ENCODE data around the gene CLIC4. TPM values are rescaled to one million over a fixed set of nuclear protein-coding genes. Genes with fewer than 3 reads are reported as not detected.

The CLIC4 gene
- total RNA-seq, 1 donor = 544 TPM

- no peak for TF ChIP-seq CTCF (IDR thresholded peaks at IDR 0.05; ENCODE audit: insufficient read depth, low read depth, low read length)
- DNase-seq (ENCODE audit: low read depth) = no peak
- H3K4me3 ChIP-seq (ENCODE audit: low read depth, low read length) = no peak overlapping the region
These were observed 79.9 kb downstream of the CLIC4 start for GRCh38 chr1:24825174-24825573.

DNA sequence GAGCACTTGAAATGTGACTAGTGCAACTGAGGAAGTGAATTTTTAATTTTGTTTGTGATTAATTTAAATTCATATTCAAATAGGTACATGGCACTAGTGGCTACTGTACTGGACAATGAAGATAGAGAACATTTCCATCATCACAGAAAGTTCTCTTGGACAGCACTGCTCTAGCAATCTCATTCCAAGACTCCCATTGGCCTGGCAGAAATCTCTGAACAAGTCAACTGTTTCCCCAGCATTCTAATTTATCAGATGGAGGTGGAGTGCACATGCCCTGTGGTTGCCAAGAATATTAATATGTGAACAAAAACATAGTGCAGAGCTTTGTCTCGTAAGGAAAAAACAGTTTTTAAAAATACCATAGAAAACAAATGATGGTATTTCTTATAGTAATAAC is 81.3 kb downstream of the CLIC4 start:
- no peak for TF ChIP-seq CTCF (IDR thresholded peaks at IDR 0.05; ENCODE audit: insufficient read depth, low read depth, low read length)
- DNase-seq (ENCODE audit: low read depth) = no peak
- no peak overlapping the region for H3K4me3 ChIP-seq (ENCODE audit: low read depth, low read length)

DNA sequence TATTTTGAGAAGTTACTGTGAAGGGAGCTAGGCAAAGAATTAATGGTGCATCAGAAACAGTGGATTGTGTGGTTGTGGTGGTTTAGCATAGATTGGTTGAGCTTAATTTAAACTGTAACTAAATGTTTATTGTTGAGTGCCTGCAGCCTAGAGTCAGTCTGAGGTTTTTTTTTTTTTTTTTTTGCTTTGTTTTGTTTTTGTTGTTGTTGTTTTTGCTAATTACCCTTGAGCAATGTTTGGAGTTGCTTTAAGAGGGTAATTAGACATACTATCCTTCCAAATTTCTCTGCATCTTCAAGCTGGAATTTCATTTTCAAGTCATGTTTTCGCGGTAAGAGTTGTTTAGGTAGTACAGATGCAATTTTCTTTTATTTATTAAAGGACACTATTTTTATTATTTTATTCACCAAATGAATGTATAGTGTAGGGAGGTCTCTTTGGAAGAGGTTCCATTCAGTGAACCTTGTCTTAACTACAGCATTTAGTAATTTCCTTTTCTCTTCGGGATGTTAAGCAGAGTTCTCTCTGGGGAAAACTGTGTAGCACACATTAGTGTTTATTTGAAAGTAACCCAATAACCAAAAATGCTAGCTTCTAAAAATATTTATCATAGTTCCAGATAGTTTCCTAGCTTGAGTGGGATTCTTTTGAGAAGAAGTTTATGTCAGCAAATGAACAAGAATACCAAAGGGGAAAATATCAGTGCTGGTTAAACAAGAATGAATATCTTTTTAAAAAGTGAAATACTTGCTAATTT is 82.3 kb downstream of the CLIC4 start:
- no peak overlapping the region for H3K4me3 ChIP-seq (ENCODE audit: low read depth, low read length)
- no peak for TF ChIP-seq CTCF (IDR thresholded peaks at IDR 0.05; ENCODE audit: insufficient read depth, low read depth, low read length)
- peak; percentile 40 for DNase-seq (ENCODE audit: low read depth)

- no peak overlapping the region for H3K4me3 ChIP-seq (ENCODE audit: low read depth, low read length)
- DNase-seq (ENCODE audit: low read depth) = no peak
- TF ChIP-seq CTCF (IDR thresholded peaks at IDR 0.05; ENCODE audit: insufficient read depth, low read depth, low read length) = no peak
These were observed 83.1 kb downstream of the CLIC4 start for GRCh38 chr1:24828183-24828886.

GRCh38 chr1:24828887-24829192 is 83.6 kb downstream of the CLIC4 start:
- no peak overlapping the region for H3K4me3 ChIP-seq (ENCODE audit: low read depth, low read length)
- no peak for DNase-seq (ENCODE audit: low read depth)
- no peak for TF ChIP-seq CTCF (IDR thresholded peaks at IDR 0.05; ENCODE audit: insufficient read depth, low read depth, low read length)

DNA sequence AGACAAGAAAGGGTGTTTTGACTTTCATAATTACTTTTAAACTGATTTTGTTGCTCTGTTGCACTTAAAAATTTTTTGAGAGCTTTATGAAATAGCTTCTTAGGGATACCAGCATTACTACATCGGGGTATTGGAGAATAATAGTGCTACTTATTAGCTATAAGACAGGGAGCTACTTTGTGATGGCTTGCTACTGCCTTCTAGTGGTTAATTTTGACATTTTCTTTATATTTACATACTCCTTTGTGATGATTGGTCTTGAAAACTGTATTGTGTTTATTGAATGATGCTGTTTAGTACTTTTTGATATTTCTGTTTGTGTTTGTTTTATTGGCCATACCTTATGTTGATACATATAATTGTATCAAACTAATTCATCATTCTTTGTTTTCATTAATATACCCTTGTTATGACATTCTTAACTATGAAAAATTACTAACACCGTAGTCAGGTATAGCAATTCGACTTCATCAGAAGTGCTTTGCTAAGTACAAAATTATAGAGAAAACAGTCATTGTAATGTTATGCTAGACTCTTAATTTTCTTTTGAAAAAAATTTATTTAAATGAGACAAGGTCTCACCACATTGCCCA is 85.5 kb downstream of the CLIC4 start:
- no peak overlapping the region for H3K4me3 ChIP-seq (ENCODE audit: low read depth, low read length)
- DNase-seq (ENCODE audit: low read depth) = peak; percentile 84
- TF ChIP-seq CTCF (IDR thresholded peaks at IDR 0.05; ENCODE audit: insufficient read depth, low read depth, low read length) = peak; percentile 74
